H9 (cell line): ENCODE data around the gene ST3GAL5. TPM values are rescaled to one million over a fixed set of nuclear protein-coding genes. Genes with fewer than 3 reads are reported as not detected.

Experiments
- DNase-seq: peaks from one replicate; pipeline ENCODE4 v3.0.0-alpha.2; 2017
- H2AFZ ChIP-seq: one replicate; pipeline ENCODE4 v1.6.1; 2013; ENCODE audit warnings: mild to moderate bottlenecking, low read length, control low read depth, moderate library complexity
- H2AK5ac ChIP-seq: 2 replicates; pipeline ENCODE4 v1.6.1; 2013; ENCODE audit warnings: low read length, control low read depth, mixed read lengths; ENCODE audit not compliant: insufficient read length
- H2BK120ac ChIP-seq: one replicate; pipeline ENCODE4 v1.6.1; 2013; ENCODE audit warnings: low read depth, mild to moderate bottlenecking, low read length, control low read depth, inconsistent platforms; ENCODE audit not compliant: poor library complexity, severe bottlenecking
- H2BK12ac ChIP-seq: 2 replicates; pipeline ENCODE4 v1.6.1; 2013; ENCODE audit warnings: low read length, control low read depth, mixed read lengths, low read depth; ENCODE audit not compliant: insufficient read length
- H2BK15ac ChIP-seq: 2 replicates; pipeline ENCODE4 v1.6.1; 2013; ENCODE audit warnings: low read depth, low read length, control low read depth
- H2BK20ac ChIP-seq: one replicate; pipeline ENCODE4 v1.6.1; 2013; ENCODE audit warnings: low read depth, mild to moderate bottlenecking, low read length, control low read depth, inconsistent platforms; ENCODE audit not compliant: poor library complexity, severe bottlenecking
- H2BK5ac ChIP-seq: 2 replicates; pipeline ENCODE4 v1.6.1; 2013; ENCODE audit warnings: low read length, control low read depth, mixed read lengths; ENCODE audit not compliant: insufficient read length
- H3K14ac ChIP-seq: 2 replicates; pipeline ENCODE4 v1.6.1; 2013; ENCODE audit warnings: low read length, control low read depth; ENCODE audit not compliant: insufficient read depth
- H3K18ac ChIP-seq: 2 replicates; pipeline ENCODE4 v1.6.1; 2013; ENCODE audit warnings: low read depth, mild to moderate bottlenecking, mixed read lengths, low read length, control low read depth; ENCODE audit not compliant: insufficient read length
- H3K23ac ChIP-seq: 2 replicates; pipeline ENCODE4 v1.6.1; 2013; ENCODE audit warnings: low read length, control low read depth, mixed read lengths, low read depth; ENCODE audit not compliant: insufficient read length
- H3K23me2 ChIP-seq: 2 replicates; pipeline ENCODE4 v1.6.1; 2013; ENCODE audit warnings: low read depth, mild to moderate bottlenecking, mixed read lengths, low read length, control low read depth; ENCODE audit not compliant: insufficient read length, poor library complexity, severe bottlenecking
- H3K27ac ChIP-seq: 2 replicates; pipeline ENCODE4 v1.5.1; 2013; ENCODE audit warnings: low read length, control low read depth, mixed read lengths, low read depth; ENCODE audit not compliant: insufficient read length
- H3K27me3 ChIP-seq: 2 replicates; pipeline ENCODE4 v1.6.1; 2013; ENCODE audit warnings: low read length, control low read depth, inconsistent platforms; ENCODE audit not compliant: insufficient read depth
- H3K4ac ChIP-seq: 2 replicates; pipeline ENCODE4 v1.6.1; 2013; ENCODE audit warnings: low read depth, mild to moderate bottlenecking, control low read depth, inconsistent platforms, low read length, moderate library complexity
- H3K4me1 ChIP-seq: 2 replicates; pipeline ENCODE4 v1.6.1; 2013; ENCODE audit warnings: low read length, control low read depth, inconsistent platforms; ENCODE audit not compliant: insufficient read depth
- H3K4me2 ChIP-seq: 2 replicates; pipeline ENCODE4 v1.6.1; 2013; ENCODE audit warnings: low read length, control low read depth, mixed read lengths; ENCODE audit not compliant: insufficient read length, insufficient read depth
- H3K56ac ChIP-seq: 2 replicates; pipeline ENCODE4 v1.6.1; 2013; ENCODE audit warnings: low read depth, mild to moderate bottlenecking, mixed read lengths, low read length, control low read depth; ENCODE audit not compliant: insufficient read length
- H3K79me1 ChIP-seq: 2 replicates; pipeline ENCODE4 v1.6.1; 2013; ENCODE audit warnings: low read depth, mild to moderate bottlenecking, moderate library complexity, low read length, control low read depth, inconsistent platforms; ENCODE audit not compliant: insufficient read depth, poor library complexity, severe bottlenecking
- H3K79me2 ChIP-seq: 2 replicates; pipeline ENCODE4 v1.6.1; 2013; ENCODE audit warnings: low read length, control low read depth, inconsistent platforms; ENCODE audit not compliant: insufficient read depth
- H3K9ac ChIP-seq: 2 replicates; pipeline ENCODE4 v1.6.1; 2013; ENCODE audit warnings: low read length, control low read depth, mixed read lengths; ENCODE audit not compliant: insufficient read length; ENCODE audit errors: extremely low read depth
- H3K9me3 ChIP-seq: one replicate; pipeline ENCODE4 v1.6.1; 2013; ENCODE audit warnings: low read depth, low read length, inconsistent platforms; ENCODE audit not compliant: control insufficient read depth
- H3T11ph ChIP-seq: one replicate; pipeline ENCODE4 v1.6.1; 2013; ENCODE audit warnings: mild to moderate bottlenecking, low read length, control low read depth, inconsistent platforms
- H4K20me1 ChIP-seq: one replicate; pipeline ENCODE4 v1.6.1; 2013; ENCODE audit not compliant: control insufficient read depth, insufficient read length, insufficient read depth
- H4K5ac ChIP-seq: 2 replicates; pipeline ENCODE4 v1.6.1; 2013; ENCODE audit warnings: low read depth, mild to moderate bottlenecking, mixed read lengths, low read length, control low read depth; ENCODE audit not compliant: insufficient read length
- H4K8ac ChIP-seq: replicated peaks from 2 replicates; pipeline ENCODE4 v1.6.1; 2013; ENCODE audit warnings: low read length, control low read depth, mixed read lengths, low read depth; ENCODE audit not compliant: insufficient read length
- H4K91ac ChIP-seq: 2 replicates; pipeline ENCODE4 v1.6.1; 2013; ENCODE audit warnings: low read depth, mild to moderate bottlenecking, moderate library complexity, mixed read lengths, low read length, control low read depth; ENCODE audit not compliant: insufficient read length
- H3K27ac Mint-ChIP-seq, 3 experiments: 2 replicates in 2 of 3; 3 replicates in 1 of 3; pipeline ENCODE4 v1.8.0; 2020 to 2021; ENCODE audit warnings: mixed read lengths in 3 of 3, mild to moderate bottlenecking in 1 of 3, moderate library complexity in 1 of 3
- H3K27me3 Mint-ChIP-seq: 2 replicates; pipeline ENCODE4 v1.8.0; 2021; ENCODE audit warnings: low read depth, mild to moderate bottlenecking, moderate library complexity, mixed read lengths
- H3K36me3 Mint-ChIP-seq, 3 experiments: 2 replicates in 2 of 3; 3 replicates in 1 of 3; pipeline ENCODE4 v1.8.0; 2020 to 2021; ENCODE audit warnings: low read depth in 3 of 3, mixed read lengths in 3 of 3; ENCODE audit not compliant: insufficient read depth in 1 of 3
- H3K4me1 Mint-ChIP-seq, 2 experiments: 2 replicates each; pipeline ENCODE4 v1.8.0; 2020; ENCODE audit warnings: mixed read lengths in 2 of 2
- H3K4me3 Mint-ChIP-seq, 2 experiments: 2 replicates in 1 of 2; 3 replicates in 1 of 2; pipeline ENCODE4 v1.8.0; 2020 to 2021; ENCODE audit warnings: mild to moderate bottlenecking in 2 of 2, mixed read lengths in 2 of 2, moderate library complexity in 1 of 2
- H3K9me3 Mint-ChIP-seq, 2 experiments: 2 replicates in 1 of 2; 3 replicates in 1 of 2; pipeline ENCODE4 v1.8.0; 2020; ENCODE audit warnings: mild to moderate bottlenecking in 2 of 2, mixed read lengths in 2 of 2, moderate library complexity in 1 of 2
- WGBS: extraction: QIAGEN DNeasy Blood & Tissue Kit; methylation state at CpG from one replicate; pipeline ENCODE4 v1.1.7; 2013; ENCODE audit warnings: missing lambda C conversion rate, low lambda C conversion rate, mixed read lengths; ENCODE audit not compliant: insufficient read length; ENCODE audit errors: extremely low coverage; 5-methylcytosine and 5-hydroxymethylcytosine counted together
- total RNA-seq: library from RNA; stranded (reverse); gene quantifications from 2 replicates; pipeline ENCODE4 v1.2.1, GENCODE V29; 2021
- TF ChIP-seq, protein P1 (sequence below): fragments of 200-600 bp; sonication (generic); conservative IDR thresholded peaks from 3 replicates; pipeline ENCODE4 v1.8.0; 2021; ENCODE audit warnings: antibody characterized with exemption, mild to moderate bottlenecking

The ST3GAL5 gene
- total RNA-seq, 1 experiment from 2014 or later: 3.3 TPM

DNA sequence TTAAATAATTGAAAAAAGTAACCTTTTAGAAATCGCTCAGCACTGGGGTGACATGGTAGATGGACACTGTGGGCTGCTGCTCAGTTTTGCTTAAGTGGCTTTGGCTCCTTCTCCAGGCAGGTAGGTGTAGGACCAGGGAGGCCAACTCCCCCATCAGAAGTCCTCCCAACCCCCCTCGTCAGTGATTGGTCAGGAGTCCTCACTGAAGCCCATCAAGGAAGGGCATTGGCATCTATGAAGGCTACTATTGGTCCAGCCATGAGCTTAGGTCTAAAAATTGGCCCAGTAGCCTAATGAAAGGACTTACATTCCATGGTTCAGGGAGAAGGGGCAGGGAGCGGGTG, 34.7 kb downstream of the ST3GAL5 start:
- Histone ChIP-seq H3K18ac (no peak overlapping the region), H3K23me2 (no peaks in the 10 kb centered on the region), H3K56ac (no peak overlapping the region), H3K27ac (no peak overlapping the region), H2BK120ac (no peak overlapping the region), H2BK5ac (no peak overlapping the region), H3T11ph (no peak overlapping the region), H3K79me2 (no peaks in the 10 kb centered on the region), H3K14ac (no peak overlapping the region), H4K8ac (no peak overlapping the region), H3K9ac (no peak overlapping the region), H4K5ac (no peak overlapping the region), H3K4me1 (no peaks in the 10 kb centered on the region; the same call in 1 of the 2 replicates), H3K4me2 (no peak overlapping the region), H2AFZ (no peak overlapping the region), H3K9me3 (no peaks in the 10 kb centered on the region), H4K91ac (no peak overlapping the region), H3K23ac (no peak overlapping the region), H2BK20ac (no peak overlapping the region), H2AK5ac (no peak overlapping the region), H2BK12ac (no peak overlapping the region), H3K27me3 (no peaks in the 10 kb centered on the region), H3K4ac (no peak overlapping the region), H3K79me1 (no peaks in the 10 kb centered on the region), H4K20me1 (no peaks in the 10 kb centered on the region), H2BK15ac (no peak overlapping the region)
- no CpG with 5 or more reads among the region's 3 CpGs for WGBS
- no peak for DNase-seq
- Mint-ChIP-seq H3K27ac (no peak overlapping the region), H3K27me3 (no peaks in the 10 kb centered on the region; the same call in 1 of the 2 replicates), H3K4me1 (peaks cover 0 to 5% of the 10 kb centered on the region in 2 experiments; a peak in 2 of 4 replicates), H3K36me3 (no peaks in the 10 kb centered on the region), H3K9me3 (no peaks in the 10 kb centered on the region), H3K4me3 (no peak overlapping the region)
- TF ChIP-seq, protein P1, sequence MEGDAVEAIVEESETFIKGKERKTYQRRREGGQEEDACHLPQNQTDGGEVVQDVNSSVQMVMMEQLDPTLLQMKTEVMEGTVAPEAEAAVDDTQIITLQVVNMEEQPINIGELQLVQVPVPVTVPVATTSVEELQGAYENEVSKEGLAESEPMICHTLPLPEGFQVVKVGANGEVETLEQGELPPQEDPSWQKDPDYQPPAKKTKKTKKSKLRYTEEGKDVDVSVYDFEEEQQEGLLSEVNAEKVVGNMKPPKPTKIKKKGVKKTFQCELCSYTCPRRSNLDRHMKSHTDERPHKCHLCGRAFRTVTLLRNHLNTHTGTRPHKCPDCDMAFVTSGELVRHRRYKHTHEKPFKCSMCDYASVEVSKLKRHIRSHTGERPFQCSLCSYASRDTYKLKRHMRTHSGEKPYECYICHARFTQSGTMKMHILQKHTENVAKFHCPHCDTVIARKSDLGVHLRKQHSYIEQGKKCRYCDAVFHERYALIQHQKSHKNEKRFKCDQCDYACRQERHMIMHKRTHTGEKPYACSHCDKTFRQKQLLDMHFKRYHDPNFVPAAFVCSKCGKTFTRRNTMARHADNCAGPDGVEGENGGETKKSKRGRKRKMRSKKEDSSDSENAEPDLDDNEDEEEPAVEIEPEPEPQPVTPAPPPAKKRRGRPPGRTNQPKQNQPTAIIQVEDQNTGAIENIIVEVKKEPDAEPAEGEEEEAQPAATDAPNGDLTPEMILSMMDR: no peak
